Coronary artery (tissue), 2 donors: ENCODE measurements around the gene GABRA5.

ENCODE experiments used
- DNase-seq: peaks from one replicate; pipeline ENCODE4 v3.0.0-alpha.2; 2017; ENCODE audit warnings: low spot score
- H3K27ac ChIP-seq, 2 donors: fragments of 200-600 bp; sonication (generic); one replicate each; pipeline ENCODE4 v1.5.1; 2016 to 2019
- H3K4me3 ChIP-seq: fragments of 200-600 bp; sonication (generic); 2 replicates; pipeline ENCODE4 v1.5.1; 2016; ENCODE audit warnings: mild to moderate bottlenecking, moderate library complexity
- CTCF ChIP-seq: fragments of 200-600 bp; sonication (generic); IDR thresholded peaks from one replicate; pipeline ENCODE4 v1.5.1; 2019; ENCODE audit warnings: antibody characterized with exemption

GABRA5 gene

DNA sequence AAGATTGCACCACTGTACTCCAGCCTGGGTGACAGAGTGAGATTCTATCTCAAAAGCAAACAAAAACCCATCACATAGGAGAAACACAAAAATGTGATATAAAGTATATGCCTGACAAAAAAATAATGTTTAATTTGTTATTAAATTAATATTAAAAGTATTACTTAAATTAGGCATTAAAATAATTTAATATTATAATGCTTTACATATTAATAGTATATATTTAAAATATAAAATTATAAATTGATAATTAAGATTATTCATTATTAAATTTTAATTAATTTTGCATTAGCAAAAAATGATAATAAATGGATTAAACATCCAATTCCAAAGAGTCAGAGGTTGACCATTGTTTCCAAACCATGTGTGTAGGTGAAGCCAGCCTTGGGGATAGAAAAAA is 22.0 kb upstream of the GABRA5 start:
- TF ChIP-seq CTCF, result no peak
- no peak overlapping the region for H3K4me3 ChIP-seq
- DNase-seq, result no peak
- no peak overlapping the region for H3K27ac ChIP-seq

- DNase-seq, result no peak
- Histone ChIP-seq H3K4me3 (no peak overlapping the region), H3K27ac (no peak overlapping the region)
- no peak for TF ChIP-seq CTCF
Observed at GRCh38 chr15:26848498-26848897, 18.4 kb upstream of the GABRA5 start.

DNA sequence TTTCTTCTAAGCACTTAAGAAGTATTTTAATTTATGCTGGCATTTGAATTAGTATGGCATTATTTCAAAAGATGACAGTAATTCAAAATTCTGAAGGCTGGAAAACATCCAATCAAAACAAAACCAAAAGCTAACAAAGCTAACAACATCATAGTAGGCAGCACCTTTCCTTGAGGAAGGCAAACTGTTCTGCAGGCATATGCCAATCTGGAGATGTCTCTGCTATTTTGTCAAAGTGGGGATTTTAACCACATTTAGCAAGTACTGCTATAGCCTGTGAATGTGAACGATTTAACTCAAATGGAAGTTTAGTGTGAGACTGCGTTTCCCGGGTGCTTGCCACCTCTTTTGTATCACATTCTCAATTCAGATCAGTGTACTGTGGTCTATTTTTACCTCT is 16.7 kb upstream of the GABRA5 start:
- no peak overlapping the region for H3K4me3 ChIP-seq
- TF ChIP-seq CTCF, result no peak
- H3K27ac ChIP-seq, result no peak overlapping the region
- DNase-seq, result no peak

- DNase-seq, result no peak
- TF ChIP-seq CTCF, result no peak
Observed at GRCh38 chr15:26852980-26853379, 13.9 kb upstream of the GABRA5 start.

DNA sequence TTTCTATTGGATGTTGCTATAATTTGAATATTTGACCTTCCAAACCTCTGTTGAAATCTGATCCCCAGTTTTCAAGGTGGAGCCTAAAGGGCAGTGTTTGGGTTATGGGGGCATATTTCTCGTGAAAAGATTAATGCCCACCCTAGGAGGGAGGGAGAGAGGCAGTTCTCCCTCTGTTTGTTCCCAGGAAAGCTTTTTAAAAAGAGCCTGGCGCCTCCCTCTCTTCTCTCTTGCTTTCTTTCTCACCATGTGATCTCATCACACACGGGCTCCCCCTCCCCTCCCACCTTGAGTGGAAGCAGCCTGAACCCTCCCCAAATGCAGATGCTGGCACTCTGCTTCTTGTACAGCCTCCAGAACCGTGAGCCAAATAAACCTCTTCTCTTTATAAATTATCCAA is 12.4 kb upstream of the GABRA5 start:
- no peak overlapping the region for H3K4me3 ChIP-seq
- no peak for DNase-seq
- no peak for TF ChIP-seq CTCF
- no peak overlapping the region for H3K27ac ChIP-seq

More at GRCh38 chr15:26852980-26853379, 13.9 kb upstream of the GABRA5 start:
- H3K27ac ChIP-seq, result no peak overlapping the region
- H3K4me3 ChIP-seq, result no peak overlapping the region

- H3K27ac ChIP-seq, result no peak overlapping the region
- TF ChIP-seq CTCF, result no peak
- no peak for DNase-seq
- no peak overlapping the region for H3K4me3 ChIP-seq
Observed at GRCh38 chr15:26864664-26865191, 2.1 kb upstream of the GABRA5 start.

DNA sequence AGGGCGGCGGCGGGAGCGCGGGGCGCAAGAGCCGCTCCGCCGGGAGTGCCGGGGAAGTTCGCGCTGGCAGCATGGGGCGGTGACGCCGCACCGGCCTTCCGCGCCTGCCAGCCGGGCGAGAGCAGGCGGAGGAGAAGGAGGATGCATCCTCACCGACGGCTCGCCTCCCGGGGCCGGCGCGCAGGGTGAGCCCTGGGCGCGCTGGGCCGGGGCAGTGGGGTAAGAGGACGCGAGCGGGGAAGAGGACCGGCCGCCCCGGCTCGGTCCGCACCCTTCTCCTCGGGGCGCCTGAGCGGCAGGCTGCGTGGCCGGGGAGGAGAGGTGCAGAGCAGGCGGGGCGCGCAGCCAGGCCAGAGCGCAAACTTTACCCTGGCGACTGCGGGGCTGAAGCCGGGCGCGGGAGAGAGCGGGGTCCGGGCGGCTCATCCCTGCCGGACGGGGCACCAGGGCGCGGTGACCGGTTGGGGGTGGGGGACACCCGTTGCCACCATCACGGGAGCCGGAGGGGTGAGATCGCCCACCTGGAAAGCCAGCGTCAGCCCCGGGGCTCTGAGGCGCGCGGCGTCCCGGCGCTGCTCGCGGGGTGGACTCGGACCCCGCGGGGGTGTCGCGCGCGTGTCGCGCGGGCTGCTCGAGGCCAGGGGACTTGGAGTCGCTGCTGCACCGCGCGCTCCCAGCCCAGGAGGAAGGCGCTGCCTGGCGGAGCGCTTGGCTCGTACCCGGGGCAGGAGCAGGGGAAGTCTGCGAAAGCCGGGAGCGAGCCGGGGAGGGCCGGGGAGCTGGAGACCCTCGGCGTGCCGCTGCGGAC is 542 bp downstream of the GABRA5 start:
- TF ChIP-seq CTCF, result no peak
- peak overlapping the region; percentile 53 for H3K4me3 ChIP-seq
- no peak overlapping the region for H3K27ac ChIP-seq
- no peak for DNase-seq
